ENCODE results near the gene TSPEAR. TPM values are rescaled to one million over a fixed set of nuclear protein-coding genes. Genes with fewer than 3 reads are reported as not detected.
"Not testable (repeated sequence)": the region's sequence is repeated elsewhere in the genome, so short reads cannot be mapped to it uniquely, and the experiment has no call there.

The TSPEAR gene
- total RNA-seq, 4 donors from 2014 or later = not detected

- 36 to 93% methylated on average over 2 of the region's 2 CpGs for WGBS, 2 donors (ENCODE audit: low coverage in 1 of 2)
- Histone ChIP-seq H3K36me3 (no peaks in the 10 kb centered on the region), H3K27me3 (peaks cover 7% of the 10 kb centered on the region), H3K9me3 (peaks cover 3 to 4% of the 10 kb centered on the region in 2 donors), H3K4me1 (no peaks in the 10 kb centered on the region), H3K27ac (no peak overlapping the region), H3K4me3 (no peak overlapping the region)
- intact Hi-C loops (cut with DNase I; ENCODE audit: low total_unique reads) = no loop called here
- DNase-seq = no peak
- no peak for TF ChIP-seq CTCF (IDR thresholded peaks at IDR 0.05)
- no peak for TF ChIP-seq POLR2A (IDR thresholded peaks at IDR 0.05)
- no peak for TF ChIP-seq POLR2AphosphoS5 (IDR thresholded peaks at IDR 0.05)
- TF ChIP-seq EP300 (IDR thresholded peaks at IDR 0.05; ENCODE audit: low read depth) = no peak
- in situ Hi-C loops (cut with MboI; ENCODE audit: low pct_ligation_motif_present in 1 of 4, low pct_unique_long_range_greater_than_20kb in 1 of 4, low sequenced_read_pairs in 3 of 4) = no loop called here
Observed at GRCh38 chr21:44644878-44645277, 66.5 kb downstream of the TSPEAR start.

GRCh38 chr21:44643741-44644310 is 67.5 kb downstream of the TSPEAR start:
- TF ChIP-seq EP300 (IDR thresholded peaks at IDR 0.05; ENCODE audit: low read depth) = no peak
- TF ChIP-seq POLR2AphosphoS5 (IDR thresholded peaks at IDR 0.05) = no peak
- no peak for TF ChIP-seq POLR2A (IDR thresholded peaks at IDR 0.05)
- TF ChIP-seq CTCF (IDR thresholded peaks at IDR 0.05) = no peak
- H3K36me3 ChIP-seq = no peaks in the 10 kb centered on the region
- no peaks in the 10 kb centered on the region for H3K4me1 ChIP-seq
- no peak overlapping the region for H3K27ac ChIP-seq
- intact Hi-C loops (cut with DNase I; ENCODE audit: low total_unique reads) = no loop called here
- H3K9me3 ChIP-seq = peaks cover 3 to 4% of the 10 kb centered on the region in 2 donors
- 82 to 83% methylated on average over 3 to 14 of the region's 14 CpGs for WGBS, 2 donors (ENCODE audit: low coverage in 1 of 2)
- in situ Hi-C loops (cut with MboI; ENCODE audit: low pct_ligation_motif_present in 1 of 4, low pct_unique_long_range_greater_than_20kb in 1 of 4, low sequenced_read_pairs in 3 of 4) = no loop called here
- H3K27me3 ChIP-seq = peaks cover 16% of the 10 kb centered on the region
- H3K4me3 ChIP-seq = no peak overlapping the region
- DNase-seq = no peak

GRCh38 chr21:44640761-44641160 is 70.6 kb downstream of the TSPEAR start:
- WGBS, 2 donors (ENCODE audit: low coverage in 1 of 2) = 75 to 79% methylated on average over 2 to 5 of the region's 5 CpGs
- intact Hi-C loops (cut with DNase I; ENCODE audit: low total_unique reads) = no loop called here
- no peaks in the 10 kb centered on the region for H3K4me1 ChIP-seq
- in situ Hi-C loops (cut with MboI; ENCODE audit: low pct_ligation_motif_present in 1 of 4, low pct_unique_long_range_greater_than_20kb in 1 of 4, low sequenced_read_pairs in 3 of 4) = no loop called here
- TF ChIP-seq EP300 (IDR thresholded peaks at IDR 0.05; ENCODE audit: low read depth) (no peak), POLR2AphosphoS5 (IDR thresholded peaks at IDR 0.05) (no peak), POLR2A (IDR thresholded peaks at IDR 0.05) (no peak), CTCF (IDR thresholded peaks at IDR 0.05) (no peak)
- H3K27me3 ChIP-seq = peaks cover 10% of the 10 kb centered on the region
- H3K27ac ChIP-seq = no peak overlapping the region
- H3K4me3 ChIP-seq = no peak overlapping the region
- H3K36me3 ChIP-seq = no peaks in the 10 kb centered on the region
- no peak for DNase-seq
- peaks cover 3 to 4% of the 10 kb centered on the region in 2 donors for H3K9me3 ChIP-seq

GRCh38 chr21:44639331-44639655 is 72.1 kb downstream of the TSPEAR start:
- Histone ChIP-seq H3K27me3 (peaks cover 10% of the 10 kb centered on the region), H3K36me3 (no peaks in the 10 kb centered on the region), H3K9me3 (peaks cover 0 to 3% of the 10 kb centered on the region in 2 donors), H3K4me3 (no peak overlapping the region), H3K4me1 (no peaks in the 10 kb centered on the region), H3K27ac (no peak overlapping the region)
- intact Hi-C loops (cut with DNase I; ENCODE audit: low total_unique reads) (no loop called here), in situ Hi-C loops (cut with MboI; ENCODE audit: low pct_ligation_motif_present in 1 of 4, low pct_unique_long_range_greater_than_20kb in 1 of 4, low sequenced_read_pairs in 3 of 4) (no loop called here)
- no peak for TF ChIP-seq CTCF (IDR thresholded peaks at IDR 0.05)
- TF ChIP-seq POLR2A (IDR thresholded peaks at IDR 0.05) = no peak
- no peak for TF ChIP-seq EP300 (IDR thresholded peaks at IDR 0.05; ENCODE audit: low read depth)
- WGBS, 2 donors (ENCODE audit: low coverage in 1 of 2) = 92% methylated on average over 10 of the region's 12 CpGs; no CpG with 5 or more reads in 1 of the 2 donors
- no peak for DNase-seq

DNA sequence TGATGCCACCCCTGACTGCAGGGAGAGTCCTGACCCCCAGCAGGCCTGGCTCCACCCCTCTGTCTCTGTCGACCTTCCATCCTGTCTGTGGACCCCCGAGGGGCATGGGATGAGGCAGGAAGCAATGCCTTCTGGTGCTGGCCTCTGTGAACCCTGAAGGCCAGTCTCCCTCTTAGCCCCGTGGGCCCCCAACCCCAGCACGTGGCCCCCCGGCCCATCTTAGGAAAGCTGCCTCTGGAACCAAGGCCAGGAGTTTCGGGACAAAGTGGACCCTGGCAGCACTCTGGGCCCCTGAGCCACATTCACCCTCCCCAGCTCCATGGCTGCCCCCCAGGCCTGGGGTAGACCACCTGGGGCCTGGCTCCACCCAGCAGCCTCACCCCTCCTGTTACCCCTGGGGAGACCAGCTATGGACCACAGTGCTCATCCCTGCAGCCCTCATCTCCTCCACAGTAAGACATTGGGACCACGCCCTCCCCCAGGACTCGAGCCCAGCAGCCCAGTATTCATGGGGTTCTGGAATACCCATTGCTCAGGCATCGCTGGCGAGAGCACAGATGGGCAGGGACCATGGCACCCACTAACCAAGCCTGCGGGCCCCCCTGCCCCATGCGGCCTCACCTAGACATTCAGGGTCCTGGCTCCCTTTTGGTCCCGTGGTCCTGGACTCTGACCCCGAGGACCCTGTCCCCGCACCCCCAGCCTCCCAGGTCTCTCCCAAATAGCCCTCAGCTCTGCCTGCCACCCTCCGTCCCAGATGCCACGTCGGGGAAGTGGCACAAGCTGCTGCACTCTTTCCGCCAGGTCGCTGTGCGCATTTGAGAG is 72.7 kb downstream of the TSPEAR start:
- H3K4me3 ChIP-seq; H3K27me3 ChIP-seq; H3K36me3 ChIP-seq; H3K4me1 ChIP-seq; in situ Hi-C loops (cut with MboI; ENCODE audit: low pct_ligation_motif_present in 1 of 4, low pct_unique_long_range_greater_than_20kb in 1 of 4, low sequenced_read_pairs in 3 of 4); intact Hi-C loops (cut with DNase I; ENCODE audit: low total_unique reads); H3K9me3 ChIP-seq; DNase-seq; H3K27ac ChIP-seq: not testable (repeated sequence)
- 77% methylated on average over 20 of the region's 21 CpGs; no CpG with 5 or more reads in 1 of the 2 donors for WGBS, 2 donors (ENCODE audit: low coverage in 1 of 2)

DNA sequence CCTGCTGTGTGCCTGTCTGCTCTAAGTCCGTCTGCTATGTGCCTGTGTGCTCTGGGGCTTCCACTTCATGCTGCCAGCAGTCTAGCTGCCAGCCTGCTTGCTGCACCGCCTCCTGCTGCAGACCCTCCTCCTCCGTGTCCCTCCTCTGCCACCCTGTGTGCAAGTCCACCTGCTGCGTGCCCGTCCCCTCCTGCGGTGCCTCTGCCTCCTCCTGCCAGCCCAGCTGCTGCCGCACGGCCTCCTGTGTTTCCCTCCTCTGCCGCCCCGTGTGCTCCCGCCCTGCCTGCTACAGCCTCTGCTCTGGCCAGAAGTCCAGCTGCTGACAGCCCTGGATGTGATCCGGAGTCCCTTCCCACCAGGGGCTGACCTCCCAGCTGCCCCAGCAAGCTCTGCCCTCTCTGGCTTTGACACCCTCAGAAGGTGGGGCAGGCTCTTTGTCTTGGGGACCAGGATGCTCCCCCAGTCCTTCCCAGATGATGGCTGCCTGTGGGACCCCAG is 73.5 kb downstream of the TSPEAR start:
- H3K36me3 ChIP-seq; H3K4me3 ChIP-seq; H3K9me3 ChIP-seq; in situ Hi-C loops (cut with MboI; ENCODE audit: low pct_ligation_motif_present in 1 of 4, low pct_unique_long_range_greater_than_20kb in 1 of 4, low sequenced_read_pairs in 3 of 4); intact Hi-C loops (cut with DNase I; ENCODE audit: low total_unique reads); H3K27me3 ChIP-seq; DNase-seq; H3K27ac ChIP-seq; H3K4me1 ChIP-seq: not testable (repeated sequence)
- 52% methylated on average over 10 of the region's 12 CpGs; no CpG with 5 or more reads in 1 of the 2 donors for WGBS, 2 donors (ENCODE audit: low coverage in 1 of 2)
